ENCODE data around the gene ARID3C. TPM values are rescaled to one million over a fixed set of nuclear protein-coding genes. Genes with fewer than 3 reads are reported as not detected.
A peak's percentile ranks its signal among the peaks of the same experiment; 100 is the strongest.
"Not testable (repeated sequence)": the region's sequence is repeated elsewhere in the genome, so short reads cannot be mapped to it uniquely, and the experiment has no call there.

The ARID3C gene
- total RNA-seq, 1 donor from 2014 or later, result not detected

DNA sequence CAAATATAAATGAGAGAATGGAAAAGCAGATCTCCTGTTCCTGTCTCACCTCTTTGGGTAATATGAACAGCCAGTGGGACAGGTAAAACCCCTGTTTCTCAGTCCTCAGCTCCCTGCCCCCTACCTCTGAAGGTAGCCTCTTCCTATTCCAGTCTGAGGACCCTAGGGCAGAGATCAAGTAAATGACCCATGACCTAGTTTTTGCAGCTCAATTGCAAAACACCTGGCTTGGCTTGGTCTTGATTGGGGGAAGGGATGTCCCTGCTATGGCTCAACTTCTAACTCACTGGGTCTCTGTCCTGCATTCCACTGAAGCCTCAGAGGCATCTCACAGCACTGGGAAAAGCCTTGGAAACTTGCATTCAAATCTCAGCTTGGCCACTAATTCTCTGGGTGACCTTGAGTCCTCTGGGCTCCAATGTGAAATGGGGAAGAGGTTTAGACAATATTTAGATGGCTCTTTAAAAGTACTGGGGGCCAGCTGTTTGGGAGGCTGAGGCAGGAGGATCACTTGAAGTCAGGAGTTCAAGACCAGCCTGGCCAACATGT lies 16.0 kb upstream of the ARID3C start:
- Histone ChIP-seq H3K4me3 (no peak overlapping the region), H3K9me3 (replicated peaks) (no peaks in the 10 kb centered on the region), H3K27me3 (ENCODE audit: low read depth) (no peaks in the 10 kb centered on the region), H3K27ac (replicated peaks) (peak overlapping the region; percentile 19), H3K4me1 (peaks cover 38% of the 10 kb centered on the region), H3K36me3 (peaks cover 19% of the 10 kb centered on the region)
- intact Hi-C loops (cut with micrococcal nuclease), result no loop called here
- TF ChIP-seq, protein P1, sequence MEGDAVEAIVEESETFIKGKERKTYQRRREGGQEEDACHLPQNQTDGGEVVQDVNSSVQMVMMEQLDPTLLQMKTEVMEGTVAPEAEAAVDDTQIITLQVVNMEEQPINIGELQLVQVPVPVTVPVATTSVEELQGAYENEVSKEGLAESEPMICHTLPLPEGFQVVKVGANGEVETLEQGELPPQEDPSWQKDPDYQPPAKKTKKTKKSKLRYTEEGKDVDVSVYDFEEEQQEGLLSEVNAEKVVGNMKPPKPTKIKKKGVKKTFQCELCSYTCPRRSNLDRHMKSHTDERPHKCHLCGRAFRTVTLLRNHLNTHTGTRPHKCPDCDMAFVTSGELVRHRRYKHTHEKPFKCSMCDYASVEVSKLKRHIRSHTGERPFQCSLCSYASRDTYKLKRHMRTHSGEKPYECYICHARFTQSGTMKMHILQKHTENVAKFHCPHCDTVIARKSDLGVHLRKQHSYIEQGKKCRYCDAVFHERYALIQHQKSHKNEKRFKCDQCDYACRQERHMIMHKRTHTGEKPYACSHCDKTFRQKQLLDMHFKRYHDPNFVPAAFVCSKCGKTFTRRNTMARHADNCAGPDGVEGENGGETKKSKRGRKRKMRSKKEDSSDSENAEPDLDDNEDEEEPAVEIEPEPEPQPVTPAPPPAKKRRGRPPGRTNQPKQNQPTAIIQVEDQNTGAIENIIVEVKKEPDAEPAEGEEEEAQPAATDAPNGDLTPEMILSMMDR (IDR thresholded peaks at IDR 0.05; ENCODE audit: borderline replicate concordance), result no peak
- no peak for DNase-seq

DNA sequence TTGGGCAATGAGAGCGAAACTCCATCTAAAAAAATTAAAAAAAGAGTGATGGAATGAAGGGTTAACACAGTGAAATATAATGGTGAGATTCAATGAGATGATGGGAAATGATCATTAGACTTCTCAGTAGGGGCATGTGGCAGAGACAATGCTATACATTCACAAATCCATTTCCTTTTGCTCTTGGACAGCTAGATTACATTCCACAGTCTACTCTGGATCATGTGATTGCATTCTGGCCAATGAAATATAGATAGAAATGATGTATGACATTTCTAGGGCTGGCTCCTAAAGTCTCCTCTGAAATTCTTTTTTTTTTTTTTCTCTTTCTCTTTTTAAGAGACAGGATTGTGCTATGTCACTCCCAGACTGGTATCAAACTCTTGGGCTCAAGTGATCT lies 13.8 kb upstream of the ARID3C start:
- no peak for DNase-seq
- Histone ChIP-seq H3K9me3 (replicated peaks) (no peaks in the 10 kb centered on the region), H3K36me3 (no peaks in the 10 kb centered on the region), H3K4me3 (no peak overlapping the region), H3K27me3 (ENCODE audit: low read depth) (no peaks in the 10 kb centered on the region), H3K4me1 (peaks cover 31% of the 10 kb centered on the region), H3K27ac (replicated peaks) (no peak overlapping the region)
- TF ChIP-seq, protein P1 (IDR thresholded peaks at IDR 0.05; ENCODE audit: borderline replicate concordance), result no peak
- intact Hi-C loops (cut with micrococcal nuclease), result no loop called here

DNA sequence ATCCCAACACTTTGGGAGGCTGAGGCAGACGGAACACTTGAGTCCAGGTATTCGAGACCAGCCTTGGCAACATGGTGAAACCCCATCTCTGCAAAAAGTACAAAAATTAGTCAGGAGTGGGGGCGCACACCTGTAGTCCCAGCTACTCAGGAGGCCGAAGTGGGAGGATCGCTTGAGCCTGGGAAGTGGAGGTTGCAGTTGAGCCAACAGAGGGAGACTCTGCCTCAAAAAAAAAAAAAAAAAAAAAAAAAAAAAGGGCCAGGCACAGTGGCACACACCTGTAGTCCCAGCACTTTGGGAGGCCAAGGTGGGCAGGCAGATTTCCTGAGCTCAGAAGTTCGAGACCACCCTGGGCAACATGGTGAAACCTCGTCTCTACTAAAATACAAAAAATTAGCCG lies 10.5 kb upstream of the ARID3C start:
- peaks cover 10% of the 10 kb centered on the region for H3K36me3 ChIP-seq
- peaks cover 33% of the 10 kb centered on the region for H3K4me1 ChIP-seq
- H3K4me3 ChIP-seq; intact Hi-C loops (cut with micrococcal nuclease); H3K27me3 ChIP-seq (ENCODE audit: low read depth); H3K27ac ChIP-seq (replicated peaks); DNase-seq; H3K9me3 ChIP-seq (replicated peaks): not testable (repeated sequence)

DNA sequence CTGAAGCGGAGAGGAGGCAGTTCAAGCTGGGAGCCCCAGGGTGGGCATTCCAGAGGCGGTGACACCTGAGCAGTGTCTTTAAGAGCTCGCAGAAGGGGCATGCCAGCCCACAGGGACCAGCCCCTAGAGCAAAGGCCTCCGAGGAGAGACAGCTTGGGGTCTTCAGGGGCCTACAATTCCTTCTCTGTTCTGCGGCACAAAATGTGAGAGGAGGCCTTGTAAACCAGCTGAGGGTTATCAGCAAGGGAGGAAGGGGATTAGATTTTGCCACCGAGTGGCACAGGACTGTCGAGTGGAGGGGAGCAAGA lies 9.2 kb upstream of the ARID3C start:
- peaks cover 10% of the 10 kb centered on the region for H3K36me3 ChIP-seq
- peak overlapping the region; percentile 84 for H3K27ac ChIP-seq (replicated peaks)
- H3K9me3 ChIP-seq (replicated peaks), result no peaks in the 10 kb centered on the region
- H3K4me3 ChIP-seq, result peak overlapping the region; percentile 78
- TF ChIP-seq, protein P1 (IDR thresholded peaks at IDR 0.05; ENCODE audit: borderline replicate concordance), result no peak
- intact Hi-C loops (cut with micrococcal nuclease), result no loop called here
- peaks cover 37% of the 10 kb centered on the region for H3K4me1 ChIP-seq
- no peaks in the 10 kb centered on the region for H3K27me3 ChIP-seq (ENCODE audit: low read depth)
- no peak for DNase-seq

DNA sequence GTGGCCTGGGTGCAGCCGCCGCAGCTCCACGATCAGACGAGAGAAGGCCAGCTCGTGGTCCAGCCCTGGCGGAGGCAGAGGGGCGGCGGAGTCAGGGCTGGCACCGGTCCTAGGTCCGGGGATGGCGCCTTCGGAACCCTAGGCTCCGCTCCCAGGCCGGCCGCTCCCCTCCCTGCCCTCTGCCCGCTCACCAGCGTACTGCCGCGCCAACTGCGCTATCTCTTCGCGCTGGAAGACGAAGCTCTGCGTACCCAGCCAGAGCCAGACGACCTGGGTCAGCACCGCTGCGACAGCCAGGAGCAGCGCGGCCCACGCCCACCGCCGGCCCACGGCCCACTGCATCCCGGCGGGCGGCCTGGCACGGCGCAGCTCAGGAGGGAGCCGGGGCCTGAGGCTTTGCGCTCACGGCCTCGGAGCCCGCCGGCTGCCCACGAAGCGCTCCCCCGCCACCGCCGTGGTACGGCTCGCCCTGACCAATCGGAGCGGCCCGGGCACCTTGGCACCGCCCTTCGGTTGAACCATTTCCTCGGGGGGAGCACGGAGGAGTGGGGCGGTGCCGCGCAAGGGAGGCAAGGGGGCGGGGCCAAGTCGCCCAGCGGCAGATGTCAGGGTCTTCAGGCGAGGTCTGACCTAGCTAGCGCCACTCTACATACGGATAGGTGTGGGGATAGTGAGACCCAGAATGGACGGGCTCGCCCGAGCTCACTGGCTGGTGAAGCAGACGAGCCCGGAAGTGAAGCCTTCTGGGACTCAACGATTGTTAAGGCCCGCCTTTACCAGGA lies 8.7 kb upstream of the ARID3C start, which contains the start of gene SIGMAR1:
SIGMAR1 (minus strand) TSS at position 432 of the 782 bp plus-strand sequence; CDS start at position 342, 90 bp downstream.
- Histone ChIP-seq H3K36me3 (peaks cover 10% of the 10 kb centered on the region), H3K9me3 (replicated peaks) (no peaks in the 10 kb centered on the region), H3K27ac (replicated peaks) (peak within 1 kb of the TSS; percentile 84), H3K27me3 (ENCODE audit: low read depth) (no peaks in the 10 kb centered on the region), H3K4me1 (peaks cover 37% of the 10 kb centered on the region), H3K4me3 (peak within 1 kb of the TSS; percentile 78)
- peak; percentile 94 for DNase-seq
- TF ChIP-seq, protein P1 (IDR thresholded peaks at IDR 0.05; ENCODE audit: borderline replicate concordance), result no peak
- intact Hi-C loops (cut with micrococcal nuclease), result no loop called here

DNA sequence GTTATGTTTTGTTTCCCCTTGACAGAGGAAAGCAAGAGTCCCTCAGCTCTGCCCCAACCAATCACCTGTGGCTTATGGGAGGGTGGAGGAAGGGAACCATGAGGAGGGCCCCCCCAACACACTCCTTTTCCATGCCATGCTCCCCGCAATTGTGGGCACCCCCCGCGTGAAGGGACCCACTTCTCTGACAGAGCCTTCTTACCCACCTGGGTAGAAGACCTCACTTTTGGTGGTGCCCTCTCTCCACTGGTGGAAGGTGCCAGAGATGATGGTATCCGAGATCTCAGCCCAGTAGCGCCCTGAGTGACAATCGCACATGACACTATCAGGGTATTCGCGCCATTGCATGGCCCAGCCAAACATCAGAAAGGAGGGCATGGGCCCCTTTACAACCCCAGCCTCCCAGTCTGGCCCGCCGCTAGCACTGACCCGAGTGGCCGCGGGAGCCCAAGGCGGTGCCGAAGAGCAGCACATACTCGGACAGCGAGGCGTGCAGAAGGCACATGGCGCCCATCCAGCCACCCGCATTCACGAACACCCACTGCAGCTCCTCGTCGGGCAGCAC lies 8.0 kb upstream of the ARID3C start:
- TF ChIP-seq, protein P1 (IDR thresholded peaks at IDR 0.05; ENCODE audit: borderline replicate concordance), result no peak
- Histone ChIP-seq H3K36me3 (peaks cover 10% of the 10 kb centered on the region), H3K27me3 (ENCODE audit: low read depth) (no peaks in the 10 kb centered on the region), H3K4me3 (peak overlapping the region; percentile 78), H3K4me1 (peaks cover 37% of the 10 kb centered on the region), H3K27ac (replicated peaks) (peak overlapping the region; percentile 84), H3K9me3 (replicated peaks) (no peaks in the 10 kb centered on the region)
- intact Hi-C loops (cut with micrococcal nuclease), result no loop called here
- DNase-seq, result no peak

All from left ventricle myocardium inferior (tissue), 1 donor.